HEK293 (cell line): ENCODE data around the gene RAB28.

Source experiments
- CTCF ChIA-PET: fragments of 350-600 bp; formaldehyde crosslinking; extraction: SDS; loops from one replicate; lab custom pipeline; 2021; ENCODE audit warnings: antibody characterized with exemption; lab: Yijun Ruan, JAX
- POLR2A ChIA-PET: fragments of 300-600 bp; formaldehyde crosslinking; extraction: SDS; loops from one replicate; lab custom pipeline; 2020; ENCODE audit warnings: antibody characterized with exemption, inconsistent platforms; lab: Yijun Ruan, JAX
- H3K27ac ChIP-seq: fragments of 200-500 bp; sonication (Bioruptor generic); 2 replicates; pipeline ENCODE4 v1.5.1; 2014; ENCODE audit warnings: low read depth, low read length, control low read depth, inconsistent platforms; ENCODE audit errors: extremely low read depth
- H3K36me3 ChIP-seq, 2 experiments: fragments of 200-500 bp in 1 of 2; sonication (Bioruptor generic) in 1 of 2; 1 replicate in 1 of 2; 2 replicates in 1 of 2; pipeline ENCODE4 v1.5.1; 2014 to 2017; ENCODE audit warnings: inconsistent platforms in 2 of 2, low read length in 2 of 2; ENCODE audit not compliant: control insufficient read depth in 2 of 2, insufficient read depth in 1 of 2
- H3K4me1 ChIP-seq: fragments of 200-500 bp; sonication (Bioruptor generic); 2 replicates; pipeline ENCODE4 v1.5.1; 2014; ENCODE audit warnings: mild to moderate bottlenecking, low read length, inconsistent platforms; ENCODE audit not compliant: control insufficient read depth, insufficient read depth
- H3K4me3 ChIP-seq: 2 replicates; pipeline ENCODE4 v1.5.1; 2011; ENCODE audit warnings: low read depth, mild to moderate bottlenecking, control low read depth, low read length, moderate library complexity
- H3K9me3 ChIP-seq: fragments of 200-500 bp; sonication (Bioruptor generic); 2 replicates; pipeline ENCODE4 v1.5.1; 2014; ENCODE audit warnings: low read depth, low read length, inconsistent platforms; ENCODE audit not compliant: control insufficient read depth, insufficient read depth
- HOXC10 ChIP-seq: sonication (generic); formaldehyde crosslinking; IDR thresholded peaks from 2 replicates; pipeline ENCODE4 v1.8.1; 2023; ENCODE audit warnings: mild to moderate bottlenecking, missing genetic modification reagents
- HOXD13 ChIP-seq: sonication (generic); formaldehyde crosslinking; IDR thresholded peaks from 2 replicates; pipeline ENCODE4 v1.8.0; 2022; ENCODE audit warnings: missing genetic modification reagents, borderline replicate concordance
- MEIS1 ChIP-seq: sonication (generic); formaldehyde crosslinking; IDR thresholded peaks from 2 replicates; pipeline ENCODE4 v1.8.1; 2022; ENCODE audit warnings: missing genetic modification reagents, mild to moderate bottlenecking, borderline replicate concordance
- PRDM10 ChIP-seq: fragments of 450-650 bp; formaldehyde crosslinking; IDR thresholded peaks from 2 replicates; pipeline ENCODE4 v1.5.1; 2016; ENCODE audit warnings: missing biosample characterization, missing genetic modification characterization
- SCRT2 ChIP-seq: fragments of 450-650 bp; formaldehyde crosslinking; IDR thresholded peaks from 2 replicates; pipeline ENCODE4 v1.5.1; 2016; ENCODE audit warnings: missing biosample characterization, missing genetic modification characterization
- ZBTB1 ChIP-seq: fragments of 450-650 bp; formaldehyde crosslinking; IDR thresholded peaks from 2 replicates; pipeline ENCODE4 v1.5.1; 2016; ENCODE audit warnings: missing biosample characterization, missing genetic modification characterization
- ZBTB10 ChIP-seq: fragments of 450-650 bp; formaldehyde crosslinking; IDR thresholded peaks from 2 replicates; pipeline ENCODE4 v1.5.1; 2016; ENCODE audit warnings: missing biosample characterization, missing genetic modification characterization
- ZBTB49 ChIP-seq: fragments of 450-650 bp; formaldehyde crosslinking; IDR thresholded peaks from 2 replicates; pipeline ENCODE4 v1.5.1; 2016; ENCODE audit warnings: missing biosample characterization, missing genetic modification characterization, low read depth
- ZNF155 ChIP-seq: fragments of 450-650 bp; formaldehyde crosslinking; IDR thresholded peaks from 2 replicates; pipeline ENCODE4 v1.5.1; 2016; ENCODE audit warnings: missing biosample characterization, missing genetic modification characterization
- ZNF214 ChIP-seq: fragments of 450-650 bp; formaldehyde crosslinking; IDR thresholded peaks from 2 replicates; pipeline ENCODE4 v1.5.1; 2017; ENCODE audit warnings: missing biosample characterization, mild to moderate bottlenecking, missing genetic modification characterization, borderline replicate concordance
- ZNF239 ChIP-seq: fragments of 450-650 bp; formaldehyde crosslinking; IDR thresholded peaks from 2 replicates; pipeline ENCODE4 v1.5.1; 2016; ENCODE audit warnings: missing biosample characterization, missing genetic modification characterization
- ZNF274 ChIP-seq, 2 experiments: fragments of 200-500 bp in 1 of 2; fragments of 450-650 bp in 1 of 2; sonication (Bioruptor generic) in 1 of 2; formaldehyde crosslinking in 1 of 2; IDR thresholded peaks; 2 replicates each; pipeline versions ENCODE4 v1.5.1 to v1.6.1; 2014 to 2016; ENCODE audit warnings: borderline replicate concordance in 1 of 2, inconsistent platforms in 1 of 2, low read length in 1 of 2, missing biosample characterization in 1 of 2, missing genetic modification characterization in 1 of 2
- ZNF280D ChIP-seq: fragments of 450-650 bp; formaldehyde crosslinking; IDR thresholded peaks from 2 replicates; pipeline ENCODE4 v1.5.1; 2016; ENCODE audit warnings: missing biosample characterization, missing genetic modification characterization
- ZNF501 ChIP-seq: fragments of 450-650 bp; formaldehyde crosslinking; IDR thresholded peaks from 2 replicates; pipeline ENCODE4 v1.5.1; 2016; ENCODE audit warnings: missing biosample characterization, missing genetic modification characterization
- ZNF621 ChIP-seq: fragments of 450-650 bp; formaldehyde crosslinking; IDR thresholded peaks from 2 replicates; pipeline ENCODE4 v1.5.1; 2017; ENCODE audit warnings: missing biosample characterization, missing genetic modification characterization
- ZNF692 ChIP-seq: fragments of 450-650 bp; formaldehyde crosslinking; IDR thresholded peaks from 2 replicates; pipeline ENCODE4 v1.5.1; 2016; ENCODE audit warnings: missing biosample characterization, missing genetic modification characterization
- ZNF747 ChIP-seq: fragments of 450-650 bp; formaldehyde crosslinking; IDR thresholded peaks from 2 replicates; pipeline ENCODE4 v1.5.1; 2016; ENCODE audit warnings: missing biosample characterization, missing genetic modification characterization
- ZNF777 ChIP-seq: fragments of 450-650 bp; formaldehyde crosslinking; IDR thresholded peaks from 2 replicates; pipeline ENCODE4 v1.5.1; 2017; ENCODE audit warnings: missing biosample characterization, missing genetic modification characterization, borderline replicate concordance
- ZNF785 ChIP-seq: fragments of 450-650 bp; formaldehyde crosslinking; IDR thresholded peaks from 2 replicates; pipeline ENCODE4 v1.5.1; 2016; ENCODE audit warnings: missing biosample characterization, missing genetic modification characterization

Gene RAB28

GRCh38 chr4:13325744-13326143, 158.4 kb downstream of the RAB28 start:
- H3K4me3 ChIP-seq = no peak overlapping the region
- H3K27ac ChIP-seq = no peak overlapping the region
- TF ChIP-seq ZNF785 (tag by site-specific recombination) (no peak), ZNF155 (tag by site-specific recombination) (no peak), ZNF501 (tag by site-specific recombination) (no peak), ZNF274 (IDR thresholded peaks at IDR 0.05; ENCODE audit: low read length) (no peak), ZNF274 (tag by site-specific recombination; IDR thresholded peaks at IDR 0.05; ENCODE audit: borderline replicate concordance) (no peak), ZNF692 (no peak), PRDM10 (tag by site-specific recombination) (no peak), ZNF239 (tag by site-specific recombination) (no peak), ZBTB49 (tag by site-specific recombination) (no peak), ZNF214 (tag by site-specific recombination) (no peak), ZNF747 (tag by site-specific recombination) (no peak), HOXC10 (CRISPR knock-in tag) (no peak), ZNF777 (tag by site-specific recombination) (no peak), SCRT2 (tag by site-specific recombination) (no peak), HOXD13 (CRISPR knock-in tag) (no peak), ZNF621 (tag by site-specific recombination) (no peak), ZBTB1 (tag by site-specific recombination) (no peak)
- no peaks in the 10 kb centered on the region for H3K4me1 ChIP-seq
- no peaks in the 10 kb centered on the region for H3K9me3 ChIP-seq
- ChIA-PET POLR2A (no interaction called here), CTCF (no interaction called here)
- peaks cover 0 to 7% of the 10 kb centered on the region in 2 experiments; a peak in 1 of 3 replicates for H3K36me3 ChIP-seq

- no peaks in the 10 kb centered on the region for H3K4me1 ChIP-seq
- H3K9me3 ChIP-seq = no peaks in the 10 kb centered on the region
- POLR2A ChIA-PET = no interaction called here
- CTCF ChIA-PET = interaction anchor here (0.7 kb wide), 1 partner anchor 838 kb away, joined by 4 read pairs; no protein-coding TSS in a partner anchor
- H3K4me3 ChIP-seq = no peak overlapping the region
- no peak overlapping the region for H3K27ac ChIP-seq
- H3K36me3 ChIP-seq = peaks cover 0 to 7% of the 10 kb centered on the region in 2 experiments; a peak in 1 of 3 replicates
- TF ChIP-seq MEIS1 (CRISPR knock-in tag) (no peak), ZBTB10 (tag by site-specific recombination) (no peak), ZNF280D (no peak)
Measured at GRCh38 chr4:13323921-13324320, 160.2 kb downstream of the RAB28 start.
